ENCODE data around the gene DENND2D. TPM values are rescaled to one million over a fixed set of nuclear protein-coding genes. Genes with fewer than 3 reads are reported as not detected.

Gene DENND2D
- total RNA-seq, 1 donor from 2014 or later = 0.18 TPM

DNA sequence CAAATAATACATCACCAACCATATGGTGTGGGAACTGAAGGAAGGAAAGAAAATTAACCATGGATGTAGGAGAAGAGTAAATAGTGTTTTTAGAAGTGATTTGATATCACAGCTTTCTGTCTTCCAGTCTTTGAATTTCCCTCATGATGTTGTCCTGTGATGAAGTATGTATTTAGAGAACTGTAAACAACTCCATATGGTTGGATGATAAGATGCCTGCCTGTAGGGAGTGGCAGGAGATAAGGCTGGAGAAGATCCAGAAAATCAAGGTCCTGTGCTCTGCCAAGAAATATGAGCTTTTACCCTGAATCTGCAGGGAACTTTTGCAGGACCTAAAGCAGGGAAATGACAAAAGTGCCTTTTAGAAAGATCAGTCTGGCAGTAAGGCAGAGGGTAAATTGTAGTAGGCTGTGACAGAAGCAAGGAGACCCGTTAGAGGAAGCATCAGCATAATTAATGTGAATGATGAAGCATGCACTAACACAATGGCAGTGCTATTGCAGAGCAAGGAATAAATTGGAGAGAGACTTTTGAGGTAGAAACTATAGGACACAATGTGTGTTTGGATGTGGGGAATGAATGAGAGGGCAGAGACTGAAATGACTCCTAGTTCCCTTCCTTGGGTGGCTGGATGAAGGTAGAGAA lies 38.5 kb downstream of the DENND2D start:
- DNase-seq (ENCODE audit: low read depth) (no peak), FAIRE-seq (no peak)
- H4K20me1 ChIP-seq (ENCODE audit: insufficient read depth, low read length) = no peaks in the 10 kb centered on the region
- no peak overlapping the region for H3K9ac ChIP-seq (ENCODE audit: low read length)
- no peak overlapping the region for H3K27ac ChIP-seq (ENCODE audit: low read depth, low read length)
- no peak overlapping the region for H3K4me3 Mint-ChIP-seq (ENCODE audit: unreplicated experiment)
- H3K36me3 ChIP-seq (ENCODE audit: insufficient read depth, low read length) = no peaks in the 10 kb centered on the region
- H3K27me3 ChIP-seq (ENCODE audit: insufficient read depth, low read length) = no peaks in the 10 kb centered on the region
- peaks cover 4% of the 10 kb centered on the region for H3K79me2 ChIP-seq (ENCODE audit: insufficient read depth, low read length)
- H3K36me3 Mint-ChIP-seq (ENCODE audit: low read depth, unreplicated experiment) = no peaks in the 10 kb centered on the region
- no peak overlapping the region for H3K4me2 ChIP-seq (ENCODE audit: low read length)
- H3K9me3 ChIP-seq (ENCODE audit: insufficient read depth, low read depth, low read length) = no peaks in the 10 kb centered on the region
- H3K4me3 ChIP-seq (ENCODE audit: insufficient read depth, low read depth, low read length) = no peak overlapping the region
- no peak overlapping the region for H2AFZ ChIP-seq (ENCODE audit: low read depth, low read length)
- H3K27ac Mint-ChIP-seq (ENCODE audit: unreplicated experiment) = no peak overlapping the region
- no peaks in the 10 kb centered on the region for H3K9me3 Mint-ChIP-seq (ENCODE audit: unreplicated experiment)
- H3K4me1 Mint-ChIP-seq (ENCODE audit: low read depth, unreplicated experiment) = peaks cover 2% of the 10 kb centered on the region
- TF ChIP-seq, protein P1, sequence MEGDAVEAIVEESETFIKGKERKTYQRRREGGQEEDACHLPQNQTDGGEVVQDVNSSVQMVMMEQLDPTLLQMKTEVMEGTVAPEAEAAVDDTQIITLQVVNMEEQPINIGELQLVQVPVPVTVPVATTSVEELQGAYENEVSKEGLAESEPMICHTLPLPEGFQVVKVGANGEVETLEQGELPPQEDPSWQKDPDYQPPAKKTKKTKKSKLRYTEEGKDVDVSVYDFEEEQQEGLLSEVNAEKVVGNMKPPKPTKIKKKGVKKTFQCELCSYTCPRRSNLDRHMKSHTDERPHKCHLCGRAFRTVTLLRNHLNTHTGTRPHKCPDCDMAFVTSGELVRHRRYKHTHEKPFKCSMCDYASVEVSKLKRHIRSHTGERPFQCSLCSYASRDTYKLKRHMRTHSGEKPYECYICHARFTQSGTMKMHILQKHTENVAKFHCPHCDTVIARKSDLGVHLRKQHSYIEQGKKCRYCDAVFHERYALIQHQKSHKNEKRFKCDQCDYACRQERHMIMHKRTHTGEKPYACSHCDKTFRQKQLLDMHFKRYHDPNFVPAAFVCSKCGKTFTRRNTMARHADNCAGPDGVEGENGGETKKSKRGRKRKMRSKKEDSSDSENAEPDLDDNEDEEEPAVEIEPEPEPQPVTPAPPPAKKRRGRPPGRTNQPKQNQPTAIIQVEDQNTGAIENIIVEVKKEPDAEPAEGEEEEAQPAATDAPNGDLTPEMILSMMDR (IDR thresholded peaks at IDR 0.05; ENCODE audit: insufficient read depth, low read depth, low read length) = no peak
- no peak for TF ChIP-seq EZH2 (IDR thresholded peaks at IDR 0.05; ENCODE audit: insufficient read depth, low read length)
- H3K4me1 ChIP-seq (ENCODE audit: insufficient read depth, low read length) = no peaks in the 10 kb centered on the region
- H3K27me3 Mint-ChIP-seq (ENCODE audit: low read depth, unreplicated experiment) = no peaks in the 10 kb centered on the region

DNA sequence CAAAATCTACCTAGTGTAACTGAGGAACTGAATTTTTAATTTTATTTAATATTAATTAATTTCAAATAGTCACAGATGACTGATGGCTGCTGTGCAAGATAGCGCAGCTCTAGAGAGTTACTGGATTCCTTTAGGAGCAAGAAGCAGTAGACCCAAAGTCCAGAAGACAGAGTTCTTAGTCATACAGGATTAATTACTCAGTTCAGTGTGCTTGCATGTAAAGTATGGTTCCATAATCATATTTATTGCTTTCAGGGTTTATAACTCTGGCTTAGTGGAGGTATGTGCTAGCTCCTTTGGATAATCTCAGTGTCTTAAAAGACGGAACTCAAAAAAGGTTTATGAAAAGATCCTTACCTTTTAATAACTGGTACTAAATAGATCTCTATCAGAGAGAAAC lies 43.0 kb downstream of the DENND2D start:
- Histone ChIP-seq H3K27ac (ENCODE audit: low read depth, low read length) (no peak overlapping the region), H3K9me3 (ENCODE audit: insufficient read depth, low read depth, low read length) (no peaks in the 10 kb centered on the region), H2AFZ (ENCODE audit: low read depth, low read length) (no peak overlapping the region), H3K79me2 (ENCODE audit: insufficient read depth, low read length) (peaks cover 43% of the 10 kb centered on the region), H3K9ac (ENCODE audit: low read length) (no peak overlapping the region), H3K36me3 (ENCODE audit: insufficient read depth, low read length) (peaks cover 2% of the 10 kb centered on the region), H3K4me2 (ENCODE audit: low read length) (no peak overlapping the region), H3K27me3 (ENCODE audit: insufficient read depth, low read length) (no peaks in the 10 kb centered on the region), H4K20me1 (ENCODE audit: insufficient read depth, low read length) (peaks cover 11% of the 10 kb centered on the region), H3K4me1 (ENCODE audit: insufficient read depth, low read length) (no peaks in the 10 kb centered on the region), H3K4me3 (ENCODE audit: insufficient read depth, low read depth, low read length) (no peak overlapping the region)
- FAIRE-seq = no peak
- Mint-ChIP-seq H3K27ac (ENCODE audit: unreplicated experiment) (no peak overlapping the region), H3K4me1 (ENCODE audit: low read depth, unreplicated experiment) (no peaks in the 10 kb centered on the region), H3K4me3 (ENCODE audit: unreplicated experiment) (no peak overlapping the region), H3K27me3 (ENCODE audit: low read depth, unreplicated experiment) (no peaks in the 10 kb centered on the region), H3K9me3 (ENCODE audit: unreplicated experiment) (no peaks in the 10 kb centered on the region), H3K36me3 (ENCODE audit: low read depth, unreplicated experiment) (peaks cover 11% of the 10 kb centered on the region)
- no peak for TF ChIP-seq EZH2 (IDR thresholded peaks at IDR 0.05; ENCODE audit: insufficient read depth, low read length)
- TF ChIP-seq, protein P1 (IDR thresholded peaks at IDR 0.05; ENCODE audit: insufficient read depth, low read depth, low read length) = no peak
- no peak for DNase-seq (ENCODE audit: low read depth)

Measured in astrocyte (in vitro differentiated cells and primary cell).